HL-60/S4 (cell line): Measurements from ENCODE around the gene TSHZ2.

Source experiments
- in situ Hi-C: fragments of 300-500 bp; cut with MboI; formaldehyde crosslinking; loops from 2 replicates; pipeline ENCODE4 v1.14.3; 2022; ENCODE audit warnings: low sequenced_read_pairs

The TSHZ2 gene

GRCh38 chr20:53224851-53225250, 252.7 kb downstream of the TSHZ2 start:
- in situ Hi-C loops = no loop called here

- in situ Hi-C loops = no loop called here
Measured at GRCh38 chr20:53226826-53227225, 254.7 kb downstream of the TSHZ2 start.

- in situ Hi-C loops = no loop called here
Measured at GRCh38 chr20:53227523-53227922, 255.4 kb downstream of the TSHZ2 start.

GRCh38 chr20:53231061-53231460, 258.9 kb downstream of the TSHZ2 start:
- in situ Hi-C loops = no loop called here

- in situ Hi-C loops = no loop called here
Measured at GRCh38 chr20:53237461-53237860, 265.3 kb downstream of the TSHZ2 start.

- in situ Hi-C loops = no loop called here
Measured at GRCh38 chr20:53238121-53238660, 266.0 kb downstream of the TSHZ2 start.

- in situ Hi-C loops = no loop called here
Measured at GRCh38 chr20:53243152-53243551, 271.0 kb downstream of the TSHZ2 start.

GRCh38 chr20:53244711-53245110, 272.6 kb downstream of the TSHZ2 start:
- in situ Hi-C loops = no loop called here

- in situ Hi-C loops = no loop called here
Measured at GRCh38 chr20:53245574-53245973, 273.4 kb downstream of the TSHZ2 start.

GRCh38 chr20:53247468-53248103, 275.4 kb downstream of the TSHZ2 start:
- in situ Hi-C loops = no loop called here

- in situ Hi-C loops = no loop called here
Measured at GRCh38 chr20:53250456-53250855, 278.3 kb downstream of the TSHZ2 start.

- in situ Hi-C loops = no loop called here
Measured at GRCh38 chr20:53252002-53252401, 279.8 kb downstream of the TSHZ2 start.

- in situ Hi-C loops = no loop called here
Measured at GRCh38 chr20:53253668-53254067, 281.5 kb downstream of the TSHZ2 start.

- in situ Hi-C loops = no loop called here
Measured at GRCh38 chr20:53255102-53255710, 283.0 kb downstream of the TSHZ2 start.

- in situ Hi-C loops = no loop called here
Measured at GRCh38 chr20:53258741-53259140, 286.6 kb downstream of the TSHZ2 start.

GRCh38 chr20:53260168-53260567, 288.0 kb downstream of the TSHZ2 start:
- in situ Hi-C loops = no loop called here

GRCh38 chr20:53260591-53260990, 288.4 kb downstream of the TSHZ2 start:
- in situ Hi-C loops = no loop called here

GRCh38 chr20:53262365-53262764, 290.2 kb downstream of the TSHZ2 start:
- in situ Hi-C loops = no loop called here

- in situ Hi-C loops = no loop called here
Measured at GRCh38 chr20:53263554-53264438, 291.6 kb downstream of the TSHZ2 start.

- in situ Hi-C loops = no loop called here
Measured at GRCh38 chr20:53264604-53265003, 292.4 kb downstream of the TSHZ2 start.

GRCh38 chr20:53265304-53265875, 293.2 kb downstream of the TSHZ2 start:
- in situ Hi-C loops = no loop called here
